GM21786 (cell line): ENCODE data around the gene DMAC1.

Experiments
- ATAC-seq: cut with Tn5 transposase; IDR thresholded peaks from one replicate; pipeline ENCODE4 v1.9.1; 2021; ENCODE audit not compliant: unreplicated experiment

The DMAC1 gene

DNA sequence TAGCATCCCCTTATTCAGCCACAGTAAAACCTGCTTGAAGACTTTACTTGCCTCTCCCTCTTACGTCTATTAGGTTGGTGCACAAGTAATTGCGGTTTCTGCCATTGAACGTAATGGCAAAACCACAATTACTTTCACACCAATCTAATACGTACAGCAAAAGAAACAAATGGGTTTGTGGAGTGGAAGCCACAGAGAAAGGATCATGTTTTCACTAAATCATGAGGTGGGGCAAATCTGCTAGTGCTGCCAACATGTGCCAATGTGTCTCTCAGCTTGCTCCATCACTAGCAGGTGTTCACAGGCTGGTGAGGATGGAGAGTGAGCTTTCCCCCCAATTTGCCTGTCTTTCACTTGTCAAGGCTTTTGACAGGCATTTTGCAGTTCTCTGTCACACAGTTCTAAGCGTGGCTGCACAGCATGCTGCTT, 15.9 kb downstream of the DMAC1 start:
- ATAC-seq = no peak

DNA sequence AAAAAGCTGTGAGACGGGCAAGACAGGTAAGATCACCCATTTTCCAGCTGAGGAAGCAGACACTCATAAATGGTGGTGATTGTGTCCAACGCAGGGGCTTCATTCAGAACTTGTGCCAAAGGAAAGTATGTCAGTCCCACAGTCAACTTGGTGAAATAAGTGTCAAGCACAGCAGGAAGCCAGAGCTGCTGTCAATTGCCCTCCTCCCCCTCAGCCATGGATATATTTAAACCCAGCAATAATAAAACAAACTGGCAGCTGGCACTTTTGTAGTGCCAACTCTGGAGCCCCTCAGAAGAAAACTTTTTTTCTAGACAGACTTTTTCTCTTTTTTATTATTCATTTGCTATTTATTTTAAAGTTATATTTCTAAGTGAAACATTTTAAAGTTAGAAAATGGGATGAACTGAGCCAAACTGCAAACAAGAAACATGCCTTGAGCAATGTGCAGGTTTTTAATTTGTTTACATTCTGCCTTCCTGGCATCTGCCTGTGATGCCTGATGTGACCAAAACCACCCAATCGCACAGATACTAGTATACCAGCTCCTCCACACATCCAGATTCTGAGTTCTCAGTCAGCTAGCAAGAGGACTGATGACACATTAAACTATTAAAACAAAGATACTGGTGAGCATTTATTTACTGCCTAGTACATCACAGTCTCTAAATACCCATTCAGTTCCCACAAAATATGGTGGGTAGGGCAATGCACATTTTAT, 17.0 kb downstream of the DMAC1 start:
- ATAC-seq = no peak

DNA sequence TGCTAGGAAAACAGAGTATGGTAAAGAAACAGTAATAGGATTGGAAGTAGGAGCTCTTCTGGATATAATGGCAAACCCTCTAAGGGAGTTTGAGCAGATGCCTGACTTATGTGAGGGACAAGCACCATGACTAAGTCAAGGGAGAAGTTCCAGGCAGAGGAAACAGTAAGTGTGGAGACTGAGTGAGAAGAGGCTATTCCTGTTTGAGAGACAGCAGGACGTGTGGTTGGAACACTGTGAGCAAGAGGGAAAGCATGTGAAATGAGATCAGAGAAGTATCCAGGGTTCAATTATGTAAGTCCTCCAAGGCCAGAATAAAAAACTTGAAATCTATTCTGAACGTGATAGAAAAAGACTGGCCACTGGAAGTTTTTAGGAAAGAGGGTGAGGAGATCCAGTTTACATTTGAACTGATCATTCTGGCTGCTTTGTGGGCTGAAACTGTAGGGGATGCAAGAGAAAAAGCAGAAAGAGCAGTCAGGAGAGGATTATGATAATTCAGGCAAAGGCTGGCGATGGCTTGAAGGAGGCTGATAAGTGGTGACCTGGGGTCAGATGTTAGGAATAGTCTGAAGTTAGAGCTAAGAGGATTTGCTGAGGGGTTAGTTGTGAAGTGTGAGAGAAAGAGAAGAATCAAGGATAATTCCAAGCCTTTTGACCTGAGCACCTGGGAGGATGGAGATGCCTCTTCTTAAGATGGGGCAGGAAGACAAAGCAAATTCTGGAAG, 19.2 kb downstream of the DMAC1 start:
- no peak for ATAC-seq

DNA sequence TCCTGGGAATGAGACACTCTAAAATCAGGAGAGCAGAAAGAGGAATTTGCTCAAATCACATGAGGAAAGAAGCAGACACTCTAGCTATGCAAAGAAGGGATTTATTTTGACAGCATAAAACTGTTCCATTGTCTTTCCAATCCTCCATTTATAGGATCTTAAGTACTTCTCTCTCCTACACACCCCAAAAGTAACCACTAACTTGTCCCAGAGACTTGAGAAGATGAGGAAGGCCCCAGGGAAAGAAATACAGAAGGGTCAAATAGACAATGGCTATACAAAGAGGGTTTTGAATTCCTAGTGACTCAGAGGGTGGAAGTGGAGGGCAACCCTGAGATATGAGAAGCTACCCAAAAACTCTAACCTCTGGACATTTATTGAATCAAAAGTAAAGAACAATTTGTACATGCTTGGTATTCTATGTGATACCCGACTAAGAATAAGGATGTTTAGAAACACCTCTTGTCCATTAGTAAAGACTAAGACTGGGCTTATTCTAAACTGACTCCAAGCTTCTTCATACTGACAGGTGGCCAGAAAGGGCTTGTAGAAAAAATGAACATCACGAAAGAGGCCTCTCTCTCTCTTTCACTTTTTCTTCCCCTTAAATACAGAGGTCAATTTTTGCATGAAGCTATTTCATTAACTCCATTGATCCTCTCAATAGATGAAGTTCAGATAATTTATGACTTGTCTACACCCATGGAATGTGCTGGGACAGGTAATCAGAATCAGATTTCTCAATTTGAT, 20.6 kb downstream of the DMAC1 start:
- no peak for ATAC-seq

DNA sequence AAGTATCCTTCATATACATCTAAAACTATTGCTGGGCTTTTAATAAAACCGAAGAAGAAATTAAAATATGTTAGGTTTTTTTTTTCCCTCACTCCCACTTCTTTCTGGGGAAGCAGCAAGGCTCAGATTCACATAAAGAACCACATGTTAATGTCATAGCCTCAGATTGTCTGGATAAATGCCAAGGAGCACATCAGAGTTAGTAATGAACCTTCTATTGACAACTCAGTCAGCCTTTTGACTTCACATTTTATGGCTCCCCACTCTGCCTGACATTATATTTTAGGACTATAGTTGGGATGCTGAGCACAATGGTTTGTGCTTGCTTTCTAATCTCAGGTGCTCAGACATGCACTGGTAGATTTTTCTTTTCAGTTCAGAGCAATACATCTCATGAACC, 21.8 kb downstream of the DMAC1 start:
- no peak for ATAC-seq

DNA sequence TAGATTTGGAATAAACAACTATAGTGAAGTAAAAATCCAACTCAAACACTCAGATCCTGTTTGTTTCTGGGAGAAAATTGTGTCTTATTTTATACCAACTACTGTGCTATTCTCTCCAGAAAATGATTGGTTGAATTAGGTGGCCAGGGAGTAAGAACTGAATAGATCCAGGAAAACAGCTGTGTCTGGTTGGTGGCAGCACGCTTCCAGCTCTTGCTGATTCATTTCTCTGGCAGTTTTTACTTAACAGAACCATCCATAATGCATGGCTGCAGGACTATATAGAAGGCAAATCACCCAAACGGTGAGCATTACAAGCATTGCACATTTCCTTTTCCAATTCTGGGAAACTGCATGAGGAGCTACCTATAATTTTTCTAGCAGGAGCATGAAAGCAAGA, 29.5 kb downstream of the DMAC1 start:
- no peak for ATAC-seq

DNA sequence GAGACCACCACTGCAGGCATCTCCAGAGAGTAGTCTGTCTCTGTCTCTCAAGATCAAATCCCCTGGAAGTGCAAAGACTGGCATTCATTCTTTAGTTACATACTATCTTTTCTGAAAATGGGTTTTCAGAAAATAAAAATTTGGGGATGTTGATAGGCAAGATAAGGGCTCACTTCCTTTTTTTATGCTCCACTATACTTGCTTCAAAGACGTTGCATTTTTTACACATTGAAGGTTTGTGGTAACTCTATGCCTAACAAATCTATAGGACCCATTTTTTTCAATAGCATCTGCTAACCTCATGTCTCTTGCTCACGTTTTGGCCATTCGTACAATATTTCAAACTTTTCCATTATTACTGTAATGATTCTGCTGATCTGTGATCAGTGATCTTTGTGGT, 37.0 kb downstream of the DMAC1 start:
- no peak for ATAC-seq

DNA sequence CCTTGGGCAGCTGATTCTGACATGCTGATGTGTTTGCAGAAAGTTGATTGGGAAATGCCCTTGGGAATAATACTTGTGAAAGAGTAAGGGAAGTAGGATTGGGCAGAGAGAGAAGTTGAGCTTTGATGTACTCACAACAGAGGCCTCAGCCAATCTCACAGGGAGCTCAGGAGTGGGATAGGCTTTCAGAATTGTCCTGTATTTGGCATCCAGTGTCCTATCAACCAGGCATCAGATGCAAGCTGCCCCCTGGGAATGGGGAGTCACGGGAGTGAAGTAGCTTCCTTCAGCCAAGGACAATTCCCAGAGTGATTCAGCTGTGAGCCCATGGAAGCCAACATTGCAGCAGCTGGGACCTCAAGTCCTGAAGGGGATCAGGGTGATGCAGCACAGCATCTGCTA, 39.6 kb downstream of the DMAC1 start:
- no peak for ATAC-seq

DNA sequence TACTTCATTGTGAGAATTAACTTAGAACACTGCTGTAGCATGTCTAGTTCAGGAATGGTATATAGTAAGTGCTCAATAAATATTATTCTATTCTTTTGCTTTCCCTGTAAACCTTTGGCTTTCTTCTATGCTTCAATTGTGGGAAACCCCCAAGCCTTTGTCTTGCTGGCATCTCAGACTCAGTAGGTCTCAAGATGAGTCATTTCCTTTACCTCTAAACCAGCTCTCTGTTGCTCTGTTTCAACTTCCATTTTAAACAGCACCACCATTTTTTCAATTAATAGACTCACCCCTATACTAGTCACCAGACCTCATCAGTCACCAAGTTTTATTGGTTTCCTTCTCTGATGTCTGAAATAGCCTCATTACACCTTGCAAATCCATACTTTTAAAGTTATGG, 43.5 kb downstream of the DMAC1 start:
- peak; percentile 100 for ATAC-seq

DNA sequence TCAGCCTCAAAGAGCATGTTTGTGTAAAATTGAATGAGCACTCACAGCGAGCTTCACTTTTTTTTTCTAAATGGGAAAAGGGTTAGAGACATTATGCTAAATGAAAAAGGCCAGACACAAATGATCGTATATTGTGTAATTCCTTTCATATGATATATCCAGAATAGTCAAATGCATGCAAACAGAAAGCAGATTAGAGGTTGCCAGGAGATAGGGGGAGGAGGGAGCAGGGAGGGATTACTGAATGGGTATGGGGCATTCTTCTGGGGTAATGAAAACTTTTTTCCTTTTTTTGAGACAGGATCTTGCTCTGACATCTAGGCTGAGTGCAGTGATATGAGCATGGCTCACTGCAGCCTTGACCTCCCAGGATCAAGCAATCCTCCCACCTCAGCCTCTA, 47.1 kb downstream of the DMAC1 start:
- no peak for ATAC-seq
